Peyer's patch (tissue), 4 donors: ENCODE measurements around the gene IFFO2. TPM values are rescaled to one million over a fixed set of nuclear protein-coding genes. Genes with fewer than 3 reads are reported as not detected.

Experiments used
- DNase-seq, 3 donors: peaks; one replicate each; pipeline ENCODE4 v3.0.0-alpha.2; 2017 to 2019
- H3K27ac ChIP-seq, 4 donors: fragments of 200-600 bp; sonication (generic); one replicate each; pipeline ENCODE4 v1.5.1; 2016 to 2019
- H3K27me3 ChIP-seq, 2 donors: fragments of 200-600 bp; sonication (generic); one replicate each; pipeline ENCODE4 v1.5.1; 2019
- H3K36me3 ChIP-seq, 3 donors: fragments of 200-600 bp; sonication (generic); one replicate each; pipeline ENCODE4 v1.5.1; 2016 to 2019
- H3K4me1 ChIP-seq, 4 donors: fragments of 200-600 bp; sonication (generic); one replicate each; pipeline ENCODE4 v1.5.1; 2016 to 2019
- H3K4me3 ChIP-seq, 4 donors: fragments of 200-600 bp; sonication (generic); 1 replicate in 3 of 4; 2 replicates in 1 of 4; pipeline ENCODE4 v1.5.1; 2016 to 2019; ENCODE audit warnings: mild to moderate bottlenecking in 1 of 4
- H3K9me3 ChIP-seq, 4 donors: fragments of 200-600 bp; sonication (generic); one replicate each; pipeline ENCODE4 v1.5.1; 2016 to 2019; ENCODE audit warnings: mild to moderate bottlenecking in 1 of 4
- CTCF ChIP-seq, 6 experiments: fragments of 450-650 bp in 4 of 6; fragments of 200-600 bp in 2 of 6; sonication (generic) in 1 of 6; IDR thresholded peaks; one replicate each; pipeline ENCODE4 v1.5.1; 2017 to 2019; ENCODE audit warnings: antibody characterized with exemption in 6 of 6, mild to moderate bottlenecking in 3 of 6, moderate library complexity in 1 of 6
- POLR2A ChIP-seq, 2 donors: fragments of 450-650 bp; IDR thresholded peaks; one replicate each; pipeline ENCODE4 v1.5.1; 2017; ENCODE audit warnings: antibody characterized with exemption in 2 of 2, mild to moderate bottlenecking in 2 of 2, moderate library complexity in 2 of 2
- total RNA-seq, 4 donors: library from RNA; depleted of rRNA; stranded (reverse); fragments of >200 nt; gene quantifications; one replicate each; pipeline ENCODE4 v1.1.0, GENCODE V29; 2016

IFFO2 gene
- total RNA-seq, 4 donors from 2014 or later = 1.9 to 14.9 (median 3.8) TPM

DNA sequence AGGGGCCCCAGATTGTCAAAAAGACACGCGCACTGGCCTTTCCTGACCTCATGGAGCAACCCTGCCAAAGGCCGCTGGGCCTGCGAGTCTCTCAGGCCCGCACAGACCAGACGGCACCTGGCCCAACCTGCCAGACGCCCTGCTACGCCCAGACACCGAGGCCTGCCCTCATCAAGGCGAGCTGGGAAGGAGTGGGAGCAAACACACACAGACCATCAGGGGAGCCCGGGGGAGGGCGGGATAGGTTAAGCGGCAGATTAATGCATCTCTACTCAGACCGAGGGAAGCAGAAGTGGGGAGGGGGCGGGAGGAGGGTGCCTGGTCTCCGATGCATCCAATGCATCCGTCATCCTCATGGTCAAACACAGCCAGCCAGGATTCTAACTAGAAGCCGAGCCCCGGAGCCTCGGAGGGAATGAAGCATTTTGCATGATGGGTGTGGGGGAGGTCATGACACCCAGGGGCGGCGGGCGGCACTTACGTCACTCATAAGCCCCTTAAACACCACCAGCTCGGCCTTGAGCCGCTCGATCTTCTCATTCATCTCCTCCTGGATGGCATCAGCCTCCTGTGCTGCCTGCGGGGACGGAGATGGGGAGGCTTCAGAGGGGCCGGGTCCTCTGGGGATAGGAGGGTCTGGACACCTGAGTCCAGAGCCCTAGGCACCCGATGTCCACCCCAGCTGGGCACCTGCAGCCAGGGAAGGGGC, 37.1 kb downstream of the IFFO2 start:
- no peak overlapping the region for H3K27ac ChIP-seq
- H3K4me1 ChIP-seq = peaks cover 0 to 33% (median 0%) of the 10 kb centered on the region in 4 donors
- no peak for DNase-seq
- H3K9me3 ChIP-seq = no peaks in the 10 kb centered on the region
- no peak overlapping the region for H3K4me3 ChIP-seq
- no peak for TF ChIP-seq CTCF (IDR thresholded peaks at IDR 0.05)
- no peak for TF ChIP-seq POLR2A (IDR thresholded peaks at IDR 0.05)
- H3K36me3 ChIP-seq = peaks cover 0 to 15% (median 0%) of the 10 kb centered on the region in 3 donors
- no peaks in the 10 kb centered on the region for H3K27me3 ChIP-seq

DNA sequence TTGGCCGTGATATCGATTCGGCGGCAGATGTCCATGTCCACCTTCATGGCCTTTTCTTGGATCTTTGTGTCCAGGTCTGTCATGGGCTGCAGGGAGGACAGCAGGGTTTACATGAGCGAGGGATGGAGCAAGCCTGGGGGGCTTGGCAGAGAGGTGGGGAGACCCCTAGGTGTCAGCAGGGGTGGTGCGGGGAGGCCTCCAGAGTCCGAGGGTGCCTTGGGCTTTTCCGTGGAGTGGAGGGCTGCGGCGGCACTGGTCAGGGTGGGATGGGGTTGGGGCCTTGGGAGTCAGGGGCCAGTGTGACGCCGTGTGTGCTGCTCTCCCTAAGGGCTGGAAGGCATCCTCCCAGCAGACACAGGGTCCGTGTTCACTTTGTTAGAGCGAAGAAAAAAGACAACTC, 38.1 kb downstream of the IFFO2 start:
- Histone ChIP-seq H3K4me3 (no peak overlapping the region), H3K9me3 (no peaks in the 10 kb centered on the region), H3K4me1 (peaks cover 0 to 26% (median 0%) of the 10 kb centered on the region in 4 donors), H3K27ac (no peak overlapping the region), H3K36me3 (peaks cover 0 to 15% (median 0%) of the 10 kb centered on the region in 3 donors), H3K27me3 (no peaks in the 10 kb centered on the region)
- TF ChIP-seq CTCF (IDR thresholded peaks at IDR 0.05) (no peak), POLR2A (IDR thresholded peaks at IDR 0.05) (no peak)
- no peak for DNase-seq

DNA sequence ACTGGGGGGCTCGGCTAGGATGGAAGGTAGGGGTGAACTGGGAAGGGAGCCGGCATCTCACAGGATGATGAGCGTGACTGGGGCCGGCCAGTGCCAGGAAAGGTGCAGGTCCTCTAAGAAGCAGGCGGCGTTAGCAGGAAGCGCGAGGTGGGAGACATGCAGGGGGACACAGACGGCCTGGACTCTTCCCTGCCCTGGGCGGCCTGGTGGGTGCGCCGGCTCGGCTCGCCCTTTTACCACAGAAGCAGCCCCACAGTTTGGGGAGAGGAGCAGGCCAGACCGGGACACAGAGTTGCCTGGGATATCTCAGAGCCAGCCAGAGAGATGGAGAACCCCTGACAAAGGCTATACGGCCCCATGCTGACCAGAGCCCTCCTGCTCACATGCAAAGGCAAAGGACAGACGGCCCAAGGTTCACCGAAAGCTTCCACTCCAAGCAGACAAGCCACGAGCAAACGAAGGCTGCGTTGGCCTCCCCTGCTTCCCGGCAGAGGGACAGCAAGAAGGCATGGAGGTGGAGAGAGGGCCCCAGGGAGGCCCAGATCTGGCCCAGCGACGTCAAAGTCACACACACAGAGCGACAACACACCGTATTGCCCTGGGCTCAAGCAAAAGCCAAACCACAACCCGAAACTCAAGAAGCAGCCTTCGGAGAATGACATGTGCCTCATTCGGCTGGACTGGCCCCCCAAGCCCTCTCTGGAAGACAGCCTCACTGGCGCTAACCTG, 39.2 kb downstream of the IFFO2 start:
- no peak overlapping the region for H3K4me3 ChIP-seq
- no peak for DNase-seq
- H3K4me1 ChIP-seq = peaks cover 0 to 20% (median 0%) of the 10 kb centered on the region in 4 donors
- TF ChIP-seq POLR2A (IDR thresholded peaks at IDR 0.05) (no peak), CTCF (IDR thresholded peaks at IDR 0.05) (no peak)
- H3K27ac ChIP-seq = no peak overlapping the region
- peaks cover 0 to 15% (median 0%) of the 10 kb centered on the region in 3 donors for H3K36me3 ChIP-seq
- H3K9me3 ChIP-seq = no peaks in the 10 kb centered on the region
- H3K27me3 ChIP-seq = no peaks in the 10 kb centered on the region

DNA sequence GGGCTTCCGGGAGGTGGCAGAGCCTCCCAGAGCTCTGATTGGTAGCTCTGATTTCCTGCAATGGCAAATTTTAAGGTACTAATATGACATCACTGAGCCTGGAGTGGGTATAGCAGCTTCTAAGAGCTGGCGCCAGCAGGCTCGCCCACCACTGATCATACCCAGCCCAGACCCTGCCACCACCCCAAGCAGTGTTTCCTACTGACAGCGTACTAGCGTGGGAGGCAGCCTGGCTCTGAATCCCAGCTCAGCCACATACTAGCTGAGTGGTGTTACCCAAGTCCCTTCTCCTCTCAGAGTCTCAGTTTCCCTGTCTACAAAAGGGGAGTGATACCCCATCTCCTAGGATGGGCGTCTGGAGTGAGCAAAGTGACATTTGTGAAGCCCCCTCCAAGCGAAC, 41.1 kb downstream of the IFFO2 start:
- Histone ChIP-seq H3K4me1 (peaks cover 0 to 7% (median 0%) of the 10 kb centered on the region in 4 donors), H3K9me3 (no peaks in the 10 kb centered on the region), H3K36me3 (peaks cover 0 to 23% (median 0%) of the 10 kb centered on the region in 3 donors), H3K4me3 (no peak overlapping the region), H3K27ac (no peak overlapping the region), H3K27me3 (no peaks in the 10 kb centered on the region)
- DNase-seq = no peak
- TF ChIP-seq POLR2A (IDR thresholded peaks at IDR 0.05) (no peak), CTCF (IDR thresholded peaks at IDR 0.05) (no peak)

DNA sequence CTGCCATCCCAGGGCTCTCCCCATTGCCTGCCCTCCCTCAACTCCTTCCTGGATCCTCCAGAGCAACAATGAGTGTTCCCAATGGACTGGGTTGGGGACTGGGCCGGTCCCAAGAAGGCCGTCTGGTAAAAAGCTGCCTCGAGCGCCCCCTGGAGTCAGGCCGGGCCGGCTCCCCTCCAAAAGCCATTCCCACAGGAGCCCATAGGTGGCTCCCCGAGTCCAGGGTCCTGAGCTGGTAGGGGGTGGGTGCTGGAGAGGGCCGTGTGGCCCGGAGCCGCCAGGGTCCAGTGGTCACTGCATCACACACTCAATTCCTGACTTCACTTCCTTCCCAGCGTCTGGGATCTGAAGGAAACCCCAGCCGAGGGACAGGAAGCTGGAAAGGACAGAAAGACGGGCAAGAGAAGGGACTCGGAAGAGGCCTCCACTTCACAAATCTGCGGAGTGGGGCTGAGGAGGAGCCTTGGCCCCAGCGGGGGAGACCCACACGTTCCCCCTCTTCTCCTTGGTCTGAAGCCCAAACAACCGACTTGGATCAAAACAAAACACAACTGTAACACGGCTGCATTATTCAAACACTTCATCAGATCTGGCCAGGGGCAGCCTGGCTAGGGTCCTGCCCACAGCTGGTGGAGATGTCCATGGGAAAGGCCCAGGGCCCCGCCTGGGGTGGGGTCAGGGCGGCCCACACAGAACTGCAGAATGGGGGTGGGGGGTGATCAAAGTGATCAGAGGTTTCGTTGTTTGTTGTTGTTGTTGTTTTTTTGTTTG, 43.2 kb downstream of the IFFO2 start:
- H3K9me3 ChIP-seq = no peaks in the 10 kb centered on the region
- peak; percentile 78 to 91 (median 86) for DNase-seq

More for the DNA sequence above, 43.2 kb downstream of the IFFO2 start:
- Histone ChIP-seq H3K27ac (peak overlapping the region in 2 of 4 donors; percentile 19 to 33), H3K36me3 (peaks cover 0 to 38% (median 0%) of the 10 kb centered on the region in 3 donors), H3K4me1 (peaks cover 0 to 7% (median 0%) of the 10 kb centered on the region in 4 donors), H3K27me3 (no peaks in the 10 kb centered on the region), H3K4me3 (no peak overlapping the region)
- no peak for TF ChIP-seq POLR2A (IDR thresholded peaks at IDR 0.05)
- TF ChIP-seq CTCF (IDR thresholded peaks at IDR 0.05) = peak; percentile 85 to 96 (median 92)
